ENCODE data around the gene ADAMTS15.

Gene ADAMTS15

GRCh38 chr11:130478881-130479280 lies 30.4 kb downstream of the ADAMTS15 start:
- no peak overlapping the region for H3K4me3 ChIP-seq (ENCODE audit: low read depth, low read length)
- no peak for TF ChIP-seq CTCF (IDR thresholded peaks at IDR 0.05; ENCODE audit: borderline replicate concordance, insufficient read depth, low read depth, low read length)

GRCh38 chr11:130480186-130480585 lies 31.7 kb downstream of the ADAMTS15 start:
- H3K4me3 ChIP-seq (ENCODE audit: low read depth, low read length), result no peak overlapping the region
- no peak for TF ChIP-seq CTCF (IDR thresholded peaks at IDR 0.05; ENCODE audit: borderline replicate concordance, insufficient read depth, low read depth, low read length)

- H3K4me3 ChIP-seq (ENCODE audit: low read depth, low read length), result no peak overlapping the region
- no peak for TF ChIP-seq CTCF (IDR thresholded peaks at IDR 0.05; ENCODE audit: borderline replicate concordance, insufficient read depth, low read depth, low read length)
These were observed 32.3 kb downstream of the ADAMTS15 start for GRCh38 chr11:130480711-130481140.

GRCh38 chr11:130483124-130483523 lies 34.7 kb downstream of the ADAMTS15 start:
- no peak overlapping the region for H3K4me3 ChIP-seq (ENCODE audit: low read depth, low read length)
- TF ChIP-seq CTCF (IDR thresholded peaks at IDR 0.05; ENCODE audit: borderline replicate concordance, insufficient read depth, low read depth, low read length), result no peak

GRCh38 chr11:130485983-130486382 lies 37.5 kb downstream of the ADAMTS15 start:
- no peak for TF ChIP-seq CTCF (IDR thresholded peaks at IDR 0.05; ENCODE audit: borderline replicate concordance, insufficient read depth, low read depth, low read length)
- H3K4me3 ChIP-seq (ENCODE audit: low read depth, low read length), result no peak overlapping the region

GRCh38 chr11:130486391-130486836 lies 38.0 kb downstream of the ADAMTS15 start:
- no peak overlapping the region for H3K4me3 ChIP-seq (ENCODE audit: low read depth, low read length)
- TF ChIP-seq CTCF (IDR thresholded peaks at IDR 0.05; ENCODE audit: borderline replicate concordance, insufficient read depth, low read depth, low read length), result no peak

- no peak overlapping the region for H3K4me3 ChIP-seq (ENCODE audit: low read depth, low read length)
- no peak for TF ChIP-seq CTCF (IDR thresholded peaks at IDR 0.05; ENCODE audit: borderline replicate concordance, insufficient read depth, low read depth, low read length)
These were observed 38.8 kb downstream of the ADAMTS15 start for GRCh38 chr11:130486987-130487923.
